Measurements from ENCODE around the gene ADAMTS8. TPM values are rescaled to one million over a fixed set of nuclear protein-coding genes. Genes with fewer than 3 reads are reported as not detected.

The ADAMTS8 gene
- polyA plus RNA-seq, 1 of the 3 experiments (the other 2 are of a cell fraction) = not detected

- no peaks in the 10 kb centered on the region for H3K4me1 ChIP-seq (ENCODE audit: control insufficient read depth in 1 of 2, insufficient read depth in 2 of 2, low read depth in 1 of 2, low read length in 1 of 2)
- no peaks in the 10 kb centered on the region for H3F3A ChIP-seq (replicated peaks; ENCODE audit: insufficient read depth)
- H3K27me3 ChIP-seq (ENCODE audit: insufficient read depth) = no peaks in the 10 kb centered on the region
- no peaks in the 10 kb centered on the region for H3K79me2 ChIP-seq (ENCODE audit: insufficient read depth)
- POLR2A ChIA-PET = no interaction called here
- H3K9me2 ChIP-seq = no peaks in the 10 kb centered on the region
- no peak for DNase-seq
- no peak overlapping the region for H3K4me3 ChIP-seq (ENCODE audit: low read depth in 2 of 2, low read length in 1 of 2)
- H3K4me2 ChIP-seq = no peak overlapping the region
- H3K9ac ChIP-seq = no peak overlapping the region
- no peaks in the 10 kb centered on the region for H3K9me3 ChIP-seq
- CTCF ChIA-PET = no interaction called here
- TF ChIP-seq RCOR1 (IDR thresholded peaks at IDR 0.05; ENCODE audit: low read length) = no peak
- TF ChIP-seq YY1 (IDR thresholded peaks at IDR 0.05; ENCODE audit: low read depth) = no peak
- no peak for TF ChIP-seq GATA2 (CRISPR knock-in tag; IDR thresholded peaks at IDR 0.05)
- TF ChIP-seq POLR2AphosphoS5 (IDR thresholded peaks at IDR 0.05; ENCODE audit: low read depth, low read length) = no peak
- no peak for TF ChIP-seq USF2 (IDR thresholded peaks at IDR 0.05; ENCODE audit: borderline replicate concordance, low read depth, low read length)
- no peak for TF ChIP-seq EP300 (IDR thresholded peaks at IDR 0.05; ENCODE audit: borderline replicate concordance in 1 of 2, low read depth in 1 of 2, low read length in 1 of 2)
- no peak for TF ChIP-seq CTCF (IDR thresholded peaks at IDR 0.05)
- no peak for TF ChIP-seq FOXM1 (IDR thresholded peaks at IDR 0.05; ENCODE audit: low read depth)
- TF ChIP-seq TCF12 (IDR thresholded peaks at IDR 0.05) = no peak
- H3K27ac ChIP-seq (ENCODE audit: low read depth in 2 of 2, low read length in 1 of 2) = no peak overlapping the region
- H3K36me3 ChIP-seq (replicated peaks in 1 of 2; ENCODE audit: control insufficient read depth in 1 of 2, insufficient read depth in 2 of 2, low read length in 1 of 2) = no peaks in the 10 kb centered on the region
- no peak overlapping the region for H2AFZ ChIP-seq (ENCODE audit: low read depth)
- no peaks in the 10 kb centered on the region for H4K20me1 ChIP-seq (ENCODE audit: insufficient read depth)
- no CpG with 5 or more reads among the region's 6 CpGs for WGBS (ENCODE audit: low lambda C conversion rate)
Measured at GRCh38 chr11:130469181-130469580, 40.8 kb upstream of the ADAMTS8 start.

- Histone ChIP-seq H3K9ac (no peak overlapping the region), H3K4me2 (no peak overlapping the region), H3K9me3 (no peaks in the 10 kb centered on the region), H3F3A (replicated peaks; ENCODE audit: insufficient read depth) (no peaks in the 10 kb centered on the region), H3K4me3 (ENCODE audit: low read depth in 2 of 2, low read length in 1 of 2) (no peak overlapping the region), H2AFZ (ENCODE audit: low read depth) (no peak overlapping the region), H3K79me2 (ENCODE audit: insufficient read depth) (no peaks in the 10 kb centered on the region), H3K36me3 (replicated peaks in 1 of 2; ENCODE audit: control insufficient read depth in 1 of 2, insufficient read depth in 2 of 2, low read length in 1 of 2) (no peaks in the 10 kb centered on the region), H3K9me2 (no peaks in the 10 kb centered on the region), H3K27me3 (ENCODE audit: insufficient read depth) (no peaks in the 10 kb centered on the region), H4K20me1 (ENCODE audit: insufficient read depth) (no peaks in the 10 kb centered on the region), H3K27ac (ENCODE audit: low read depth in 2 of 2, low read length in 1 of 2) (no peak overlapping the region), H3K4me1 (ENCODE audit: control insufficient read depth in 1 of 2, insufficient read depth in 2 of 2, low read depth in 1 of 2, low read length in 1 of 2) (no peaks in the 10 kb centered on the region)
- no peak for TF ChIP-seq CHD2 (IDR thresholded peaks at IDR 0.05; ENCODE audit: low read length, partially characterized antibody)
- TF ChIP-seq REST (IDR thresholded peaks at IDR 0.05; ENCODE audit: low read depth, low read length) = no peak
- no peak for TF ChIP-seq RAD21 (IDR thresholded peaks at IDR 0.05; ENCODE audit: low read length)
- TF ChIP-seq ELF1 (IDR thresholded peaks at IDR 0.05) = no peak
- TF ChIP-seq JUND (IDR thresholded peaks at IDR 0.05) = no peak
- no peak for TF ChIP-seq YY1 (IDR thresholded peaks at IDR 0.05; ENCODE audit: low read depth)
- no peak for TF ChIP-seq TCF12 (IDR thresholded peaks at IDR 0.05)
- TF ChIP-seq GATA2 (CRISPR knock-in tag; IDR thresholded peaks at IDR 0.05) = no peak
- TF ChIP-seq IRF3 (IDR thresholded peaks at IDR 0.05; ENCODE audit: low read depth, low read length) = no peak
- WGBS (ENCODE audit: low lambda C conversion rate) = 86% methylated on average over 10 of the region's 10 CpGs
- CTCF ChIA-PET = interaction anchor here (0.6 to 1.0 kb wide), 2 partner anchors 10 to 426 kb away, joined by 3 read pairs; no protein-coding TSS in a partner anchor
- POLR2A ChIA-PET = no interaction called here
- no peak for DNase-seq
Measured at GRCh38 chr11:130467116-130467900, 38.9 kb upstream of the ADAMTS8 start.
